Stimulated activated CD4-positive, alpha-beta T cell treated with anti-CD3 and anti-CD28 coated beads, Interleukin-4, amount 100 ng/mL, for 24 hours (primary cell): ENCODE data around the gene ARHGEF19.
A peak's percentile ranks its signal among the peaks of the same experiment; 100 is the strongest.
"Not testable (repeated sequence)": the region's sequence is repeated elsewhere in the genome, so short reads cannot be mapped to it uniquely, and the experiment has no call there.

ENCODE experiments used
- DNase-seq: peaks from one replicate; pipeline ENCODE4 v3.0.0-alpha.2; 2020

ARHGEF19 gene

DNA sequence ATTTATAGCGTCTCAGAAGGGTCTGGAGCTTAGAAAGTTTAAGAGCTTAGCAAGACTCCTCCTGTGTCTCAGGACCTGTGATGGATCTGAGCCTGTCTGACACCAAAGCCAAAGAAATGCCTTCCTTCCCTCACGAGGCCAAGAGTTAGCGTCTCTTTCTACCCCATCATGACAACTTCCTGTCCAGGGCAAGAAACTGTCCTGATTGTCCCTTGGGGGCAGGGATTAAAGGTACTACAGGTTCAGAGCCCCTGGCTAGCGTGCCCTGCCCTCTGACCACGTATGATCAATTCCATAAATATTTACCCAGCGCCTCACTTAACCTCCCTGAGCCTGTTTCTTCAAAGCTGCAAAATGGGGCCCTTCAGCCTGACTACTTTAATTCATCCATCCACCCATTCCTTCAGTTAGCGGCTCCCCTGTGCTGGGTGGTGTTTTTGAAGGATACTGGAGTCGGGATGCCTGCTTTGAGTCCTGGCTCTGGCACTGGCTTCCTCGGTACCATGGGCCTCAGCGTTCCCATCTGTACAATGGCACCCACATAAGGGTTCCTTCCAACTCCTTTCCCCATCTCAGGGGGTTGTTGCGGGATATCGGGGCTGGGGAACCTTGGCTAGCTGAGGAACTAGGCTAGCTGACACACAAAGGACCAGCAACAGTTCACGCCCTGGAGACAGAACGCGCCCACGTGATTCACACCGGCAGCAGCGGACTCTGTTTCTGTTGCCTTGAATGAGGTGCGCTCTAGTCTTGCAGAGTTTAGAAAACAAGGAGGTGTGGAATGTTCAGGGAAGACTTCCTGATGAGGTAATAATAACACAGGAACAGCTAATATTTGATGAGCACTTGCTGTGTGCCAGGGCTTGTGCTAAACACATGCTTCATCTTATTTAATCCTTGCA is 33.6 kb downstream of the ARHGEF19 start:
- no peak for DNase-seq

DNA sequence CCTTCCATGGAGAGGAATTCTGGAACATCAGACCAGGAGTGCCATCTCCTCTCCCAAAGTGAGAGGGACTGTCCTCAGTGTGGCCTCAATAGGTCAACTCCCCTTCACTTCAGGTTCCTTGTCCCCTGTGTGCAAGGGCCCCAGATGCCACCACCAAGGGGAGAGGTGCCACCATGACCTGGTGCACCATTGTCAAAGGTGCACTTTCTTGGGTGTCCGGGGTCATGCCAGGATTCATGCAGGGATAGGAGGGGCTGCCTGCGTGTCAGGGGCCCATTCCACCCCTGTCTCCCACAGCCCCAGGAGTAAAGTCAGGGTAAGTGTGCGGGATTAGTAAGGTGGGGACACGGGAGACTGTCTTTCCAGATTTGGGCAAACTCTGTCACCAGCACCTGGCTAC is 35.1 kb downstream of the ARHGEF19 start:
- DNase-seq = no peak

GRCh38 chr1:16176653-16177052 is 35.8 kb downstream of the ARHGEF19 start:
- no peak for DNase-seq

DNA sequence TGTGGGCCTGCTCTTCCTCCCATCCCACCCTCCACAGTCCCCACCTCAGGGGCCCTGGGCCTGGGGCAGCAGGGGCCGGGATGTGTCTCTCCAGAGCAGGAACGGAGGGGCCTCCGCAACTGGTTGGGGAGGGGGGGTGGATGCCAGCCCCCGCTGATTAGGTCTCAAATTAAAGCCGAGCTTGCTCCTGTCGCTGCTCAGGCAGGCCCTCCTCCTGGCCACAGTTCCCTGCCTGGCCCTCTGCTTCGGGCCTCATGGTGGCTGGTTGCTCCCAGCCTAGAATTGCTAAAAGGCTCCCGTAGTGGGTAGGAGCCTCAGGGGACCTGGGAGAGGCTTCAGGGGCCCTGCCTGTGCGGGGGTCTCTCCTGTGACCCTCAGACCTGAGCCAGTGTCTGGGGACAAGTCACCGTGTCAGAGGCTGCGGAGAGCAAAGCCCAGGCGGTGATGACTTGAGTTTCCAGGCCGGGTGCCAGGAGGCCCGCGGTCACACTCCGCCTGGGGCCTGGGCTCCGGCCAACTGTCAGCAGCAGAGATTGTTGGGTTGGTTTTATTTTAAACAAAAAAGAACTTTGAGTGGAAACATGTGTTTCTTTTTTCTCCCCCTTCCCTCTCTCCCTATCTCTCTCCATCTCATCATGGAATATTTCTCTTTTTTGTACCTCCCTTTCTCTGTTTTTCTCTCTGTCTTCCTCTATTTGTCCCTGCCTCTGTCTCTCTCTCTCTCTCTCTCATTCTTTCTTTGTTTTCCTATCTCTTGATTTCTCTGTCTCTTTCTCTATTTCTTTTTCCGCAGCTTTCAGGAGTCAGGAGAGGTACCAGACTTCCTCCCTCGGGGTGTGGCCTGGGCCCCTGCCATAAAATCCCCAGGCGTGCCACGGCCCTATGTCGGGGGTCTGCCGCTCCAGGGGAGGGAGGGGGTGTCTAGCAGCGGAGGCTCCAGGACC is 36.6 kb downstream of the ARHGEF19 start:
- no peak for DNase-seq

- no peak for DNase-seq
These were observed 37.4 kb downstream of the ARHGEF19 start for GRCh38 chr1:16174886-16175598.

DNA sequence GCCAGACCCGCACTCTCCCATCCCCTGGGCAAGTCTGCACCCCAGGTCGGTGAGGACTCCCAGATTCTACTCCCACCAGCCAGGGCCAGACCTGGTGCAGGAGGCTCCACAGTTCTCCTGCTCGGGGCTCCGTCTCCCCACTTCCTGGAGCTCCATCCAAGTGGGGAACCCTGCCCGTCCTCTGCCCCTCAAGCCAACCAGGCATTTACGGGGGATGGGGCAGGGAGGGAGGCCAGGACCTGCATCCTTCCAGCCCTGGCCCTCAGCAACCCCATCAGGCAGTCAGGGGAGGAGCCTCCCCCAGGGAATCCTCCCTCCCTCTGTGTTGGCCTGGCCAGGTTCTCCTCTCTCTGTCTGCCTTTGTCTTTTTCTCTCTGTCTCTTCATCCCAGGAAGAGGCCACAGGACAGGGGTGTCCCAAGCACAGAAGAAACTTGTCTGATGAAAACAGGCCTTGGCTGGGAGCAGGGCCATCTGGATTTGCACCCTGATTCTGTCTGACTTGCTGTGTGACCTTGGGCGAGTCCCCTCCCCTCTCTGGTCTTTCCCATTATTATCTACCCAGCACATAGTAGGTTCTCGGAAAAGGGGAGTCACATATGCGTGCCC is 38.1 kb downstream of the ARHGEF19 start:
- DNase-seq = no peak

GRCh38 chr1:16173447-16174260 is 38.8 kb downstream of the ARHGEF19 start:
- DNase-seq = no peak

GRCh38 chr1:16172964-16173446 is 39.4 kb downstream of the ARHGEF19 start:
- DNase-seq = no peak

DNA sequence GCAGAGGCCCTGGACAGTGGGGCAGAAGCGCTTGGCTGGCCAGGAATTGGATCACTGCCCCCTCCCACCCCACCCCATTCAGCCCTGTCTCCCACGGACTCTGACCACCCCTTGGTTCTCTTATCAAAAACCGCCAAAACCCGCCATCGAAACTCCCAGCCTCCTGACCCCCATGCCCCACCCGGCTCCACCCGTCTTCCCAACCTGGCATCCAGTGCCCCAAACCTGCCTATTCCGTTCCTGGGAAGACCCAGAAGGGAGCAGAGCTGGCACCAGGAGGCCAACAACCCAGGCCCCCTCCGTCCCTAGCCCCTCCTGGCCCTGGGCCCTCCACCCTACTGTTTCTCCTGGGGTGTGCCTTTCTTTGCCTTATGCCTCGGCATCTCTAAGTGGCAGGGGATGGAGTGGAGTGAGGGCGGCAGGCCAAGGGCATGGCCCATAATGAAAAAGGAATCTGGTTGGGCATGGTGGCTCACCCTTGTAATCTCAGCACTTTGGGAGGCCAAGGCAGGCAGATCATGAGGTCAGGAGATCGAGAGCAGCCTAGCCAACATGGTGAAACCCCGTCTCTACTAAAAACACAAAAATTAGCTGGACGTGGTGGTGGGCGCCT is 40.1 kb downstream of the ARHGEF19 start:
- no peak for DNase-seq

DNA sequence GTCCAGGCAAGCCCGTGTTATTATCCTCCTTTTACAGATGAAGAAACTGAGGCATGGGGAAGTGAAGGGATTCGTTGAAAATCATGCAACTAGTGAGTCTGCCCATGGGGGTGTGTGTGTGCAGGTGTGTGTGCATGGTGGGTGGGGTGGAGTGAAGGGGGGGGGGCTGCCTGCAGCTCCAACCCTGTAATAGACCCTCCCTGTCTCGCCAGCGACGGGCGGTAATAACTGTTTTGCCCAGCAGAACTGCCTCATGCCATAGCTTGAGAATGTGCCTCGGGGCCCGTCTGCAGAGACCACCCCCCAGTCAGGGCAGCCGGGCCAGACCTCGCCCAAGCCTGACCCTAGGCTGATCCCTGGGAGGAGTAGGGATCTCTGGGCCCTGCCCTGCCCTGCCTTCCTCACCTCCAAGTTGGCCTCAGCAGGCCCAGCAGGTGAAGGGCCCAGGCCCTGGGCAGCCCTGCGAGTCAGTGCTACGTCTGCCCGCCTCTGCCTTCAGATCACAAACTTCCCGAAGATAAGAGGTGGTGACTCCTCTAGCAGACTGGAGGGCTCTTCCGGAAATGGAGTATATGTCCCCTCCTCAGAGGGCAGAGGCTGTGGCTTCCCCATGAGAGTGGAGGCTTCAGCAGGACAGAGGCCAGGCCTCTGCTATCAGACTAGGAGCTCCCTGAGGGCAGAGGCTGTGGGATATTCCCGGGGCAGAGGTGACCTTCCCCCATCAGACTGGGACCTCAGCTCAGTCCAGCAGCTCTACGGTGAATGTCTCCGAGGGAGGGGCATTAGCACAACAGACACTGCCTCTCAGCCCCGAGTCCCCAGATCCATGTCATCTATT is 40.9 kb downstream of the ARHGEF19 start:
- DNase-seq = no peak

GRCh38 chr1:16170283-16170673 is 42.2 kb downstream of the ARHGEF19 start:
- no peak for DNase-seq

DNA sequence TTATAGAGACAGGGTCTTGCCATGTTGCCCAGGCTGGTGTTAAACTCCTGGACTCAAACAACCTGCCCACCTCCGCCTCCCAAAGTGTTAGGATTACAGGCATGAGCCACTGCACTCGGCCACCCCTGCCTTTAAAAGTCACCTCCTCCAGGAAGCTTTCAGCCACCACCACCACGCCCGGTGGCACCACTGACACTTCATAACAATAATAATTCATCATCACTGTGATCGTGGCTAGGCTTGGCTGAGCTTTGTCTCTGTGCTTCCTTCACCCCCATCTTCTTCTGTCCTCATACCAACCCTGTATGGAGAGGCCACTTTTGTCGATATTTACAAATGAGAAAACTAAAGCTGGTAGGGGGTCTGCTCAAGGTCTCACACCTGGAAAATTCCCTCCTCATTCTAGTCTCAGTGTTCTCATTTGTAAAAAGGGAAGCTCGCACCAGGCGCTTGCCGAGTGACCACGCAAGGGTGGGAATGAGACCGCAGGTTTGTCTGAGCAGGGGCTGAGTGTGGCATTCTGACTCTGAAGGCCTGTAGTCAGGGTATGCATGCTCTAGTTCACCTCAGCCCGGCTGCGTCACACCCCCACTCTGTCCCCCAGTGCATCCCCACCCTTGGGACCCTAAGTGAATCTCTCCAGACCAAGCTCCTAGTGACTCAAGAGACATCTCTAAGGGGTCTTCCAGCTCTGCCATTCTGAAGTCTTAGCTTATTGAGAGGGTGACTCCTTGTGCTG is 43.7 kb downstream of the ARHGEF19 start:
- peak; percentile 16 for DNase-seq

DNA sequence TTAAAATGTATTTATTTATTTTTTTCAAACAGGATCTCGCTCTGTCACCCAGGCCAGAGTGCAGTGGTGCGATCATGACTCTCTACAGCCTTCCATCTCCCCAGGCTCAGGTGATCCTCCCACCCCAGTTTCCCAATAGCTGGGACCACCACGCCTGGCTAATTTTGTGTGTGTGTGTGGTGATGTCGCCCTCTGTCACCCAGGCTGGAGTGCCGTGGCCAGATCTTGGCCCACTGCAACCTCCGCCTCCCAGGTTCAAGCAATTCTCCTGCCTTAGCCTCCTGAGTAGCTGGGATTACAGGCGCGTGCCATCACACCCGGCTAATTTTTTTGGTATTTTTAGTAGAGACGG is 44.3 kb downstream of the ARHGEF19 start:
- DNase-seq = not testable (repeated sequence)

- peak; percentile 64 for DNase-seq
These were observed 44.9 kb downstream of the ARHGEF19 start for GRCh38 chr1:16167331-16168143.

GRCh38 chr1:16166117-16166516 is 46.3 kb downstream of the ARHGEF19 start:
- no peak for DNase-seq

GRCh38 chr1:16165548-16165947 is 46.9 kb downstream of the ARHGEF19 start:
- DNase-seq = no peak

DNA sequence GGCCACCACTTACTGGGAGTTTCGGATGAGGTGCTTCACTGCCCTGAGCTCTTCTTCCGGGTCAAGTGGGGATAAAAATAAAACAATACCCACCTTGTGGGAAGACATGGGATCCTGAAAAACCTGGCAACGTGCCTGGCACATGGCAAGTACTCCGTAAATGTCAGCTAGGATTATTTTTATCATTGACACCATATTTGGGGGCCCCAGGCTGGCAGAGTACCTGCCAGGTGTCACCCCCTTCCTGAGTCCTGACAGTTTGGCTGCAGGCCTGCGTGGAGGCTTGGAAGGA is 47.4 kb downstream of the ARHGEF19 start:
- DNase-seq = no peak

DNA sequence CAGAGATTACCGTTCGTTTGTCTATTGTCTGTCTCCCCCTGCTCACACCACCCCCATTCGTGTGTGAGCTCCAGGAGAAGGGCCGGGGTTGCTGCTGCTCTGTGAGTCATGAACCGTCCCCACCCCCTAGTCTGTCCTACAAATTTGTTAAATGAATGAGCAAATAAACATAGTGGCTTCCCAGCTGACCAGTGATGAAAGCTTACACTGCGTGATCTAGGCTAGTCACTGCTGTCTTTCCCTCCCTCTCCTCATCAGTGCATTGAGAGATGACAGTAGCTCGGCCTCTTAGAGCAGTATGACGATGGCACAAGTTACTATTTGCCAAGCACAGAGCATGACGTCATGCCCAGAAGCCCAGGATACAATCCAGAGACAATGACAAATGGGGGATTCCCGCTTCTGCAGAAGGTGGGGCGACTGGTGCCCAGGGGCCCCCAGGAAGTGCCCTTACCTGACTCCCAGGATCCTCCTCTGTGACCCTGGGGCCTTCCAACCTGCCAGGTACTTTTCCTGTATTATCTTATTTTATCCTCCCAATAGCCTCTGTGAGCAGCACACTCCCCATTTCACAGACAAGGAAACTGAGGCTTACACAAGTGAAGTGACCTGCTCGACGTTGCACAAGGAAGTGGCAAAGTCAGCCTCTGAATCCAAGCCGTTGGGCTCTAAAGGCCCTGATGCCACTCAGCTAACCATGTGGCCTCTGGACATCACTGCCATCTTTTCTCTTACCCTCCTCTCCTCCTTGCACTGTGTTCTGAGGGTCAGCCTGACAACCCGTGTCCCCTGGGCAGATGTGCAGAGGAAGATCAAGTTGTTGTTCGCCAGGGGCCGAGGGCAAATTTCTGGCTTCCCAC is 48.0 kb downstream of the ARHGEF19 start:
- peak; percentile 17 for DNase-seq
